Type B pancreatic cell (in vitro differentiated cells): ENCODE measurements around the gene GPRIN2. TPM values are rescaled to one million over a fixed set of nuclear protein-coding genes. Genes with fewer than 3 reads are reported as not detected.
A peak's percentile ranks its signal among the peaks of the same experiment; 100 is the strongest.

Source experiments
- DNase-seq: peaks from one replicate; pipeline ENCODE4 v3.0.0; 2021; ENCODE audit warnings: mixed read lengths; ENCODE audit not compliant: unreplicated experiment; ENCODE audit errors: extremely low spot score
- H3K27ac Mint-ChIP-seq: 2 replicates; pipeline ENCODE4 v1.8.0; 2021; ENCODE audit warnings: mild to moderate bottlenecking, mixed read lengths
- H3K27me3 Mint-ChIP-seq: 2 replicates; pipeline ENCODE4 v1.8.0; 2021; ENCODE audit warnings: mixed read lengths
- H3K36me3 Mint-ChIP-seq: 2 replicates; pipeline ENCODE4 v1.8.0; 2021; ENCODE audit warnings: mixed read lengths
- H3K4me1 Mint-ChIP-seq: one replicate; pipeline ENCODE4 v1.8.0; 2021; ENCODE audit warnings: mixed read lengths; ENCODE audit not compliant: unreplicated experiment
- H3K4me3 Mint-ChIP-seq: 2 replicates; pipeline ENCODE4 v1.8.0; 2021; ENCODE audit warnings: mild to moderate bottlenecking, mixed read lengths
- H3K9me3 Mint-ChIP-seq: 2 replicates; pipeline ENCODE4 v1.8.0; 2021; ENCODE audit warnings: mixed read lengths
- CTCF ChIP-seq: fragments of 200-600 bp; sonication (generic); conservative IDR thresholded peaks from 2 replicates; pipeline ENCODE4 v1.5.0; 2021; ENCODE audit warnings: antibody characterized with exemption, mild to moderate bottlenecking
- total RNA-seq: library from RNA; stranded (reverse); gene quantifications from 2 replicates; pipeline ENCODE4 v1.2.1, GENCODE V29; 2021; ENCODE audit warnings: low replicate concordance

Gene GPRIN2
- total RNA-seq, 1 donor from 2014 or later: 7.0 TPM

GRCh38 chr10:46539596-46540411 is 16.7 kb downstream of the GPRIN2 start:
- H3K27ac Mint-ChIP-seq: peak overlapping the region; percentile 89
- H3K4me1 Mint-ChIP-seq: peaks cover 15% of the 10 kb centered on the region
- no peak for TF ChIP-seq CTCF
- DNase-seq: no peak
- H3K27me3 Mint-ChIP-seq: peaks cover 48% of the 10 kb centered on the region
- peak overlapping the region; percentile 80 for H3K4me3 Mint-ChIP-seq
- peaks cover 3% of the 10 kb centered on the region for H3K36me3 Mint-ChIP-seq
- H3K9me3 Mint-ChIP-seq: no peaks in the 10 kb centered on the region

DNA sequence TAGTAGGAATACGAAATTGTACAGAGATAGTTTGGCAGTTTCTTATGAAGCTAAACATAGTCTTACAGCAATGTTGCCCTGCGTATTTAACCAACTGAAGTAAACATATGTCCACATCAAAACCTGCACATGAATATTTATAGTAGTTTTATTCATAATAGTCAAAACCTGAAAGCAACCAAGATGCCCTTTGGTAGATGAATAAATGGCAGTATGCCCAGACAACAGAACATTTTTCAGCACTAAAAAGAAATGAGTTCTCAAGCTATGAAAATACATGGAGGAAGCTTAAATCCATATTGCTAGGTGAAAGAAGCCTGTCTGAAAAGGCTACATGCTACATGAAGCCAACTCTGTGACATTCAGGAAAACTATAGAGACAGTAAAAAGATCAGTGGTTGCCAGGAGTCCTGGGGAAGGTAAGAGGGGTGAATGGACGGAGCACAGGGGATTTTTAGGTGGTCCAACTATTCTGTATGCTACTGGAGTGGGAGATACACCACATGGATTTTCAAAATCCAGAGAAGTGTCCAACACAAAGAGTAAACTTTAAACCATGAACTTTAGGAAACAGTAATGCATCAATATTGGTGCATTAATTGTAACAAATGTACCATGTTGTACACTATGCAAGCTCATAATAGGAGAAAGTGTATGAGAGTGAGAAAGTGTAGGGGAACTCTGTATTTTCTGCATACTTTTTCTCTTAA is 17.6 kb downstream of the GPRIN2 start:
- Mint-ChIP-seq H3K4me3 (no peak overlapping the region), H3K9me3 (no peaks in the 10 kb centered on the region), H3K27ac (no peak overlapping the region), H3K4me1 (peaks cover 15% of the 10 kb centered on the region), H3K36me3 (peaks cover 3% of the 10 kb centered on the region), H3K27me3 (peaks cover 42% of the 10 kb centered on the region)
- no peak for DNase-seq
- TF ChIP-seq CTCF: no peak

GRCh38 chr10:46538155-46538554 is 18.3 kb downstream of the GPRIN2 start:
- no peaks in the 10 kb centered on the region for H3K9me3 Mint-ChIP-seq
- DNase-seq: no peak
- no peak for TF ChIP-seq CTCF
- peaks cover 40% of the 10 kb centered on the region for H3K27me3 Mint-ChIP-seq
- H3K4me3 Mint-ChIP-seq: no peak overlapping the region
- H3K4me1 Mint-ChIP-seq: peaks cover 15% of the 10 kb centered on the region
- H3K27ac Mint-ChIP-seq: no peak overlapping the region
- H3K36me3 Mint-ChIP-seq: peaks cover 3% of the 10 kb centered on the region

DNA sequence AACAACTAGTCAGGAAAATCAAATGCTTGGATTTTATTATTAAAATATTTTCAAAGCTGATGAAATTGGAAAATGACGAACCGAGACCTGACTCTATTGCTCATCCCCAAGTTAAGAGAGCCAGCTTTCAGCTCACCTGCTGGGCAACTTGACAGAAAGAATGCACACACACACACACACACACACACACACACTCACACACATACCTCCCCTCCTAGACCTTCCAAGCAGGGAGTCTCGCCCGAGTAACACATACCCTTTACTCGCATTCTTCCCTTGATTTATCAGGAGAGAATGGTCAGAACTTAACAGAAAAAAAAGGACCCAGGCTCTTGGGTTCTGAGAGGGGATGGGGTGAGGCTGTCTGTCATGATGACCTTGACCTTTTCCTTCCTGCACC is 19.1 kb downstream of the GPRIN2 start:
- TF ChIP-seq CTCF: no peak
- no peaks in the 10 kb centered on the region for H3K9me3 Mint-ChIP-seq
- H3K4me1 Mint-ChIP-seq: peaks cover 13% of the 10 kb centered on the region
- peaks cover 3% of the 10 kb centered on the region for H3K36me3 Mint-ChIP-seq
- no peak overlapping the region for H3K27ac Mint-ChIP-seq
- peaks cover 35% of the 10 kb centered on the region for H3K27me3 Mint-ChIP-seq
- no peak overlapping the region for H3K4me3 Mint-ChIP-seq
- DNase-seq: no peak

GRCh38 chr10:46536781-46537180 is 19.7 kb downstream of the GPRIN2 start:
- H3K27ac Mint-ChIP-seq: peak overlapping the region; percentile 29
- H3K9me3 Mint-ChIP-seq: no peaks in the 10 kb centered on the region
- H3K4me1 Mint-ChIP-seq: peaks cover 11% of the 10 kb centered on the region
- H3K4me3 Mint-ChIP-seq: no peak overlapping the region
- DNase-seq: no peak
- peaks cover 31% of the 10 kb centered on the region for H3K27me3 Mint-ChIP-seq
- TF ChIP-seq CTCF: no peak
- H3K36me3 Mint-ChIP-seq: peaks cover 3% of the 10 kb centered on the region
